Liver (tissue), 9 donors: Measurements from ENCODE around the gene SPTLC3. TPM values are rescaled to one million over a fixed set of nuclear protein-coding genes. Genes with fewer than 3 reads are reported as not detected.

Experiments used
- DNase-seq: peaks from one replicate; pipeline ENCODE4 v3.0.0-alpha.2; 2017; ENCODE audit warnings: low spot score
- H3K27ac ChIP-seq, 2 donors: one replicate each; pipeline ENCODE4 v1.7.0; 2013; ENCODE audit warnings: inconsistent platforms in 2 of 2, low read length in 2 of 2, control low read depth in 1 of 2, low read depth in 1 of 2, mild to moderate bottlenecking in 1 of 2
- H3K27me3 ChIP-seq, 4 donors: one replicate each; pipeline versions ENCODE4 v1.6.1 to v1.7.0; 2013; ENCODE audit warnings: low read length in 3 of 4, inconsistent platforms in 1 of 4, mild to moderate bottlenecking in 1 of 4, moderate library complexity in 1 of 4; ENCODE audit not compliant: control insufficient read depth in 4 of 4, insufficient read depth in 4 of 4
- H3K36me3 ChIP-seq, 4 donors: one replicate each; pipeline versions ENCODE4 v1.6.1 to v1.7.0; 2013; ENCODE audit warnings: low read length in 3 of 4, mild to moderate bottlenecking in 3 of 4, low read depth in 1 of 4, moderate library complexity in 1 of 4; ENCODE audit not compliant: control insufficient read depth in 4 of 4, insufficient read depth in 3 of 4
- H3K4me1 ChIP-seq, 4 donors: one replicate each; pipeline versions ENCODE4 v1.6.1 to v1.7.0; 2013; ENCODE audit warnings: low read length in 3 of 4, mild to moderate bottlenecking in 3 of 4, moderate library complexity in 1 of 4; ENCODE audit not compliant: control insufficient read depth in 4 of 4, insufficient read depth in 4 of 4
- H3K4me3 ChIP-seq, 3 donors: one replicate each; pipeline versions ENCODE4 v1.6.1 to v1.7.0; 2013; ENCODE audit warnings: low read length in 3 of 3, control low read depth in 1 of 3, low read depth in 1 of 3, mild to moderate bottlenecking in 1 of 3
- H3K9ac ChIP-seq, 2 donors: one replicate each; pipeline ENCODE4 v1.7.0; 2013; ENCODE audit warnings: low read length in 2 of 2, mild to moderate bottlenecking in 2 of 2, moderate library complexity in 2 of 2, control low read depth in 1 of 2, low read depth in 1 of 2
- H3K9me3 ChIP-seq, 4 donors: one replicate each; pipeline versions ENCODE4 v1.6.1 to v1.7.0; 2013; ENCODE audit warnings: low read length in 3 of 4; ENCODE audit not compliant: control insufficient read depth in 4 of 4
- ATF3 ChIP-seq: IDR thresholded peaks from 2 replicates; pipeline ENCODE4 v1.6.1; 2016; ENCODE audit warnings: antibody characterized with exemption
- EGR1 ChIP-seq, 2 donors: IDR thresholded peaks; 2 replicates each; pipeline ENCODE4 v1.6.1; 2016 to 2018; ENCODE audit warnings: antibody characterized with exemption in 2 of 2, low read depth in 2 of 2
- FOXA1 ChIP-seq: IDR thresholded peaks from 2 replicates; pipeline ENCODE4 v1.6.1; 2016; ENCODE audit warnings: antibody characterized with exemption
- FOXA2 ChIP-seq: IDR thresholded peaks from 2 replicates; pipeline ENCODE4 v1.6.1; 2016; ENCODE audit warnings: antibody characterized with exemption
- GABPA ChIP-seq, 2 donors: IDR thresholded peaks in 1 of 2; conservative IDR thresholded peaks in 1 of 2; 2 replicates each; pipeline ENCODE4 v1.6.1; 2016; ENCODE audit warnings: antibody characterized with exemption in 2 of 2, mild to moderate bottlenecking in 1 of 2, moderate library complexity in 1 of 2
- HNF4A ChIP-seq, 2 donors: conservative IDR thresholded peaks; 2 replicates each; pipeline ENCODE4 v1.6.1; 2016; ENCODE audit warnings: antibody characterized with exemption in 2 of 2, mild to moderate bottlenecking in 2 of 2
- HNF4G ChIP-seq: IDR thresholded peaks from 2 replicates; pipeline ENCODE4 v1.6.1; 2016; ENCODE audit warnings: antibody characterized with exemption
- JUND ChIP-seq, 2 donors: IDR thresholded peaks; 2 replicates each; pipeline ENCODE4 v1.6.1; 2016; ENCODE audit warnings: antibody characterized with exemption in 2 of 2
- RAD21 ChIP-seq, 2 donors: IDR thresholded peaks; 2 replicates each; pipeline ENCODE4 v1.6.1; 2016; ENCODE audit warnings: antibody characterized with exemption in 2 of 2, mild to moderate bottlenecking in 2 of 2
- REST ChIP-seq: IDR thresholded peaks from 2 replicates; pipeline ENCODE4 v1.6.1; 2016; ENCODE audit warnings: antibody characterized with exemption, mild to moderate bottlenecking
- RXRA ChIP-seq, 2 donors: IDR thresholded peaks; 2 replicates each; pipeline ENCODE4 v1.6.1; 2017 to 2018; ENCODE audit warnings: antibody characterized with exemption in 2 of 2, mild to moderate bottlenecking in 1 of 2
- SP1 ChIP-seq: IDR thresholded peaks from 2 replicates; pipeline ENCODE4 v1.6.1; 2018; ENCODE audit warnings: antibody characterized with exemption, mild to moderate bottlenecking
- YY1 ChIP-seq: IDR thresholded peaks from 2 replicates; pipeline ENCODE4 v1.6.1; 2016; ENCODE audit warnings: antibody characterized with exemption, mild to moderate bottlenecking
- ZBTB33 ChIP-seq: IDR thresholded peaks from 2 replicates; pipeline ENCODE4 v1.6.1; 2016; ENCODE audit warnings: antibody characterized with exemption
- WGBS: extraction: QIAGEN DNeasy Blood & Tissue Kit; methylation state at CpG from one replicate; pipeline ENCODE4 v1.1.7; 2013; 5-methylcytosine and 5-hydroxymethylcytosine counted together
- polyA plus RNA-seq, 2 donors: library from polyadenylated mRNA; stranded (reverse) in 1 of 2; unstranded in 1 of 2; fragments of 200-250 nt in 1 of 2; fragments of >200 nt in 1 of 2; fragmentation: Nextera tagmentation in 1 of 2; extraction: Ambion mirVana in 1 of 2; gene quantifications; one replicate each; pipeline versions ENCODE4 v1.2.1 to v1.2.3, GENCODE V29; 2013 to 2015
- total RNA-seq, 2 donors: library from RNA; depleted of rRNA; stranded (reverse); fragments of >200 nt; gene quantifications; one replicate each; pipeline ENCODE4 v1.2.3, GENCODE V29; 2014
- donor health status: healthy.
- donor health status: healthy.
- donor health status: healthy.
- donor health status: healthy.
- donor health status: healthy.

Gene SPTLC3
- total and polyA plus RNA-seq, 4 donors, result 4.2 to 40.9 (median 20.4) TPM

GRCh38 chr20:13111249-13111911, 102.6 kb downstream of the SPTLC3 start:
- no peak overlapping the region for H3K9ac ChIP-seq
- peaks cover 0 to 9% (median 0%) of the 10 kb centered on the region in 4 donors for H3K36me3 ChIP-seq
- H3K27me3 ChIP-seq, result no peaks in the 10 kb centered on the region
- peak overlapping the region in 1 of 2 donors; percentile 47 for H3K27ac ChIP-seq
- H3K4me3 ChIP-seq, result no peak overlapping the region
- 29% methylated on average over 5 of the region's 5 CpGs for WGBS
- no peaks in the 10 kb centered on the region for H3K9me3 ChIP-seq
- peak; percentile 40 to 52 for TF ChIP-seq RAD21 (IDR thresholded peaks at IDR 0.05)
- no peak for TF ChIP-seq GABPA (IDR thresholded peaks at IDR 0.05 in 1 of 2, conservative IDR thresholded peaks at IDR 0.05 in 1 of 2)
- TF ChIP-seq REST, result no peak
- no peak for TF ChIP-seq ZBTB33
- peak in 1 of 2 donors; percentile 14 for TF ChIP-seq JUND (IDR thresholded peaks at IDR 0.05)
- peak in 1 of 2 donors; percentile 55 for TF ChIP-seq RXRA (IDR thresholded peaks at IDR 0.05)
- no peak for TF ChIP-seq HNF4G
- TF ChIP-seq FOXA1, result peak; percentile 55
- TF ChIP-seq EGR1 (IDR thresholded peaks at IDR 0.05; ENCODE audit: low read depth in 2 of 2), result no peak
- TF ChIP-seq SP1, result peak; percentile 36
- no peak for TF ChIP-seq ATF3
- no peak for TF ChIP-seq YY1
- TF ChIP-seq HNF4A (conservative IDR thresholded peaks at IDR 0.05), result peak; percentile 36 to 53
- peak; percentile 52 for TF ChIP-seq FOXA2
- no peak for DNase-seq
- peaks cover 0 to 14% (median 6%) of the 10 kb centered on the region in 4 donors for H3K4me1 ChIP-seq

- Histone ChIP-seq H3K4me1 (peaks cover 0 to 14% (median 5%) of the 10 kb centered on the region in 4 donors), H3K27ac (no peak overlapping the region), H3K27me3 (no peaks in the 10 kb centered on the region), H3K36me3 (peaks cover 0 to 11% (median 0%) of the 10 kb centered on the region in 4 donors), H3K9ac (no peak overlapping the region), H3K4me3 (no peak overlapping the region), H3K9me3 (no peaks in the 10 kb centered on the region)
- TF ChIP-seq RXRA (IDR thresholded peaks at IDR 0.05), result no peak
- no peak for TF ChIP-seq EGR1 (IDR thresholded peaks at IDR 0.05; ENCODE audit: low read depth in 2 of 2)
- no peak for TF ChIP-seq FOXA2
- no peak for TF ChIP-seq HNF4G
- TF ChIP-seq REST, result no peak
- no peak for TF ChIP-seq SP1
- no peak for DNase-seq
- WGBS, result 96% methylated on average over 3 of the region's 3 CpGs
These were observed 105.0 kb downstream of the SPTLC3 start for GRCh38 chr20:13113731-13114130.
